Measurements from ENCODE around the gene PNKP.

The PNKP gene

DNA sequence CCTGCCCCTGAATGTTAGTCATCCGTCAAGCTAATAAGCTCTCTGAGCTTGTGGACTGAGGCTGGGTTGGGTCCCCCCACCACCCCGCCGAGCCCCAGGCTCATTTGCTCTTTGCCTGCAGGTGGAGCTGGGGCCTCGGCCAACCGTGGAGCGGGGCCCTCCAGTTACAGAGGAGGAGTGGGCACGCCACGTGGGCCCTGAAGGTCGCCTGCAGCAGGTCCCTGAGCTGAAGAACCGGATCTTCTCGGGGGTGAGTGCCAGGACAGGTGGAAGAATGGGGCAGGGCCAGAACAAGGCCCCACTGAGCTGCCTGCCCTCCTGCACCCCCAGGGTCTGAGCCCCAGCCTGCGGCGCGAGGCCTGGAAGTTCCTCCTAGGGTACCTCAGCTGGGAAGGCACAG, 15.3 kb upstream of the PNKP start:
- Histone ChIP-seq H3K9me3 (ENCODE audit: control insufficient read depth in 5 of 5, low read length in 5 of 5) (no peaks in the 10 kb centered on the region), H3K4me1 (ENCODE audit: control insufficient read depth in 5 of 5, insufficient read depth in 5 of 5, low read length in 5 of 5) (peaks cover 0 to 22% (median 14%) of the 10 kb centered on the region in 5 donors), H3K27me3 (ENCODE audit: control insufficient read depth in 5 of 5, insufficient read depth in 4 of 5, low read length in 5 of 5) (no peaks in the 10 kb centered on the region), H3K36me3 (ENCODE audit: control insufficient read depth in 5 of 5, insufficient read depth in 5 of 5, low read length in 5 of 5) (peaks cover 0 to 85% (median 72%) of the 10 kb centered on the region in 5 donors), H3K4me3 (ENCODE audit: low read depth in 1 of 5, low read length in 5 of 5) (no peak overlapping the region), H3K27ac (ENCODE audit: low read depth, low read length) (no peak overlapping the region), H3K9ac (ENCODE audit: low read length in 5 of 5) (no peak overlapping the region)

DNA sequence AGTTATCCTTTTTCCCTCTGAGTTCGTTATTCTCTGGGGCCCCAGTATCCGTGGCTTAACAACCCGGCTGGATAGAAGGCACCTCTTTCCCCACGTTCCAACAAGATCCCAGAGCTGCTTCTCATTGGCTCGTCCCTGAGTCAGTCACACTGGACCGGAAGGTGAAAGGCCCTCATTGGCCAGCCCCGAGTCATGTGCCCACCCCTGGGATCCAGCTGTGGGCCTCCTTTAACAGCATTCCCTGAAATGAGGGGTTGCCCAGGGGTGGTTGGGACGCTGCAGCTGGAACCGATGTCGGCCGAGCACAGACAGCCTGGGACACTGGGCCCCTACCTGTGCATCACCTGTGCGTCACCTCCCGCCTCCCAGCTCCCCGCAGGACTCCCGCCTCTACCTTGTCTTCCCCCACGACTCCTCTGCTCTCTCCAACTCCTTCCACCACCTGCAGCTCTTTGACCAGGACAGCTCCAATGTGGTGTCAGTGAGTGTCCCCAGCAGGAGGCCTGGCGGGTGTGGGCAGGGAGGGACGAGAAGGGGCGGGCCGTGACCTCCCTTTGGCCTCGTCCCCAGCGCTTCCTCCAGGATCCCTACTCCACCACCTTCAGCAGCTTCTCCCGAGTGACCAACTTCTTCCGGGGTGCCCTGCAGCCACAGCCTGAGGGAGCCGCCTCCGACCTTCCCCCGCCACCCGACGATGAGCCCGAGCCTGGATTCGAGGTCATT, 14.5 kb upstream of the PNKP start:
- H3K4me3 ChIP-seq (ENCODE audit: low read depth in 1 of 5, low read length in 5 of 5): no peak overlapping the region
- peaks cover 0 to 77% (median 72%) of the 10 kb centered on the region in 5 donors for H3K36me3 ChIP-seq (ENCODE audit: control insufficient read depth in 5 of 5, insufficient read depth in 5 of 5, low read length in 5 of 5)
- H3K27me3 ChIP-seq (ENCODE audit: control insufficient read depth in 5 of 5, insufficient read depth in 4 of 5, low read length in 5 of 5): no peaks in the 10 kb centered on the region
- H3K27ac ChIP-seq (ENCODE audit: low read depth, low read length): no peak overlapping the region
- H3K4me1 ChIP-seq (ENCODE audit: control insufficient read depth in 5 of 5, insufficient read depth in 5 of 5, low read length in 5 of 5): peaks cover 3 to 15% (median 12%) of the 10 kb centered on the region in 5 donors
- H3K9ac ChIP-seq (ENCODE audit: low read length in 5 of 5): no peak overlapping the region
- no peaks in the 10 kb centered on the region for H3K9me3 ChIP-seq (ENCODE audit: control insufficient read depth in 5 of 5, low read length in 5 of 5)

DNA sequence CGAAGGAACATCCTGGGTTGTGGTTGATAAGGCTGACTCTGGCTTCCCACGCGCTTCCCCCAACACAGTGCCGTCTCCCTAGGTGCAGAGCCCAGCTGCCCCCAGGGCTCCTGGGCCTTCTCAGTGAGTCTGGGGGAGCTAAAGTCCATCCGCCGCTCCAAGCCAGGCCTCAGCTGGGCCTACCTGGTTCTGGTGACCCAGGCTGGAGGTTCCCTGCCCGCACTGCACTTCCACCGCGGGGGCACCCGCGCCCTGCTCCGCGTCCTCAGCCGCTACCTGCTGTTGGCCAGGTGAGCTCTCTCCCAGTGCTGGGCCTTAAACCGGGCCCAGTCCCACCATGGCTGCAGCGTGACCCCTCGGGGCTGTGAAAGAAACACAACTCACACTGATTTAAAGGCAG, 13.8 kb upstream of the PNKP start:
- no peaks in the 10 kb centered on the region for H3K27me3 ChIP-seq (ENCODE audit: control insufficient read depth in 5 of 5, insufficient read depth in 4 of 5, low read length in 5 of 5)
- H3K4me1 ChIP-seq (ENCODE audit: control insufficient read depth in 5 of 5, insufficient read depth in 5 of 5, low read length in 5 of 5): peaks cover 3 to 15% (median 12%) of the 10 kb centered on the region in 5 donors
- no peak overlapping the region for H3K9ac ChIP-seq (ENCODE audit: low read length in 5 of 5)
- H3K9me3 ChIP-seq (ENCODE audit: control insufficient read depth in 5 of 5, low read length in 5 of 5): no peaks in the 10 kb centered on the region
- no peak overlapping the region for H3K27ac ChIP-seq (ENCODE audit: low read depth, low read length)
- H3K4me3 ChIP-seq (ENCODE audit: low read depth in 1 of 5, low read length in 5 of 5): no peak overlapping the region
- peaks cover 0 to 73% (median 66%) of the 10 kb centered on the region in 5 donors for H3K36me3 ChIP-seq (ENCODE audit: control insufficient read depth in 5 of 5, insufficient read depth in 5 of 5, low read length in 5 of 5)

DNA sequence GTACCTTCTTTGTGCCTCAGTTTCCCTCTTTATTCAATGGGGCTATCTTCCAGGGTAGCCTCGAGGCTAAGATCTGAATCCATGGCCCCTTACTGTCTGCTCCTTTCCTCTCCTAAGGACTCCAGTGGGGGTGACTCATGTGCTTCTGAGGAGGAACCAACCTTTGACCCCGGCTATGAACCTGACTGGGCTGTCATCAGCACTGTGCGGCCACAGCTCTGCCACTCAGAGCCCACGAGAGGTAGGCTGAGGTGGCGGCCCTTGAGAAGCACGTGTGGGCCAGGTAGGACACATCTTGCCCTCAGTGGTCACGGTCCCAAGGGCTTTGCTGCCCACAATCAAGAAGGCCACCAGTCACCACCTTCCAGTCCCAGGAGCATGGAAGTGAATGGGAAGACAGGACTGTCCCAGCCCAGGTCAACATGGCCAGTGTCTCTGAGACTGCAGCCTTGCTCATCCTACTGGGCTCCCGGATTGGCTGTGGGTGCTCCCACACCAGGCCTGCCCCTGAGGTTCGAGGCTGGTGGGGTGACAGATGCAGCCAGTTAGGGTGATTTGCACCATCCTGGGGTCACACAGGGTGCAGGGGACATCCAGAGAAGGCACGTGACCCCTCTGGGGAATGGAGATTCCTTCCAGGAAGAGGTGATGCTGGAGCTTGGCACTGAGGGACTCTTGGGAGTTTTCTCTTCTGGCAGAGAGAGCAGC, 12.9 kb upstream of the PNKP start:
- Histone ChIP-seq H3K27me3 (ENCODE audit: control insufficient read depth in 5 of 5, insufficient read depth in 4 of 5, low read length in 5 of 5) (no peaks in the 10 kb centered on the region), H3K36me3 (ENCODE audit: control insufficient read depth in 5 of 5, insufficient read depth in 5 of 5, low read length in 5 of 5) (peaks cover 0 to 68% (median 63%) of the 10 kb centered on the region in 5 donors), H3K9ac (ENCODE audit: low read length in 5 of 5) (no peak overlapping the region), H3K27ac (ENCODE audit: low read depth, low read length) (no peak overlapping the region), H3K4me3 (ENCODE audit: low read depth in 1 of 5, low read length in 5 of 5) (no peak overlapping the region), H3K9me3 (ENCODE audit: control insufficient read depth in 5 of 5, low read length in 5 of 5) (no peaks in the 10 kb centered on the region), H3K4me1 (ENCODE audit: control insufficient read depth in 5 of 5, insufficient read depth in 5 of 5, low read length in 5 of 5) (peaks cover 3 to 22% (median 21%) of the 10 kb centered on the region in 5 donors)

DNA sequence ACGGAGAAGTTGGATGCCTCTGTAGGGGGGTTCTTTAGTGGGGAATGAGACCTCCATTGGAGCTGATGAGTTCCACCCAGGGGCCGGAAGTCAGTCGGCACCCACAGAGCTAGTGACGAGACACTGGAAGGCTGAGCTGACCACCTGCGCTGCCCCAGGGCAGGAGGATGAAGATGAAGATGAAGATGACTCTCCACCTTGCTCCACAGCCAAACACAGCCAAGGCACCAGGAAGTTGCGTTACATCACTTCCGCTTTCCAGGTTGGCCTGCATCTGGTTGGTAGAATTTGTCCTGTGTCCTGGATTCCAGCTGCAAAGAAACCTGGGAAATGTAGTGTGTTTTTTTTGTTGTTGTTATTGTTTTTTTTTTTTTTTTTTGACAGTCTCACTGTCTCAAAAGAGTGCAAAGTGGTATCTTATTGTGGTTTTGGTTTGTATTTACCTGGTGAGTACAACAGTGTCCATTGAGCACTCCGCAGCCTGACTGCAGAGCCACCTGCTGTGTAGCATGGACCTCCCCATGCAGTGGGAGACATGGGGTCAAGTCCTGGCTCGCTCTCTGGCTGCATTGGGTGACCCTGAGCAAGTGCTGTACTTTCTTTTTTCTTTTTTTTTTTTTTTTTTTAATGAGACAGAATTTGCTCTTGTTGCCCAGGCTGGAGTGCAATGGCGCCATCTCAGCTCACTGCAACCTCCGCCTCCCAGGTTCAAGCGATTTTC, 12.0 kb upstream of the PNKP start:
- no peak overlapping the region for H3K4me3 ChIP-seq (ENCODE audit: low read depth in 1 of 5, low read length in 5 of 5)
- peaks cover 0 to 63% (median 56%) of the 10 kb centered on the region in 5 donors for H3K36me3 ChIP-seq (ENCODE audit: control insufficient read depth in 5 of 5, insufficient read depth in 5 of 5, low read length in 5 of 5)
- no peak overlapping the region for H3K9ac ChIP-seq (ENCODE audit: low read length in 5 of 5)
- H3K27ac ChIP-seq (ENCODE audit: low read depth, low read length): no peak overlapping the region
- peaks cover 3 to 31% (median 27%) of the 10 kb centered on the region in 5 donors for H3K4me1 ChIP-seq (ENCODE audit: control insufficient read depth in 5 of 5, insufficient read depth in 5 of 5, low read length in 5 of 5)
- H3K9me3 ChIP-seq (ENCODE audit: control insufficient read depth in 5 of 5, low read length in 5 of 5): no peaks in the 10 kb centered on the region
- no peaks in the 10 kb centered on the region for H3K27me3 ChIP-seq (ENCODE audit: control insufficient read depth in 5 of 5, insufficient read depth in 4 of 5, low read length in 5 of 5)

DNA sequence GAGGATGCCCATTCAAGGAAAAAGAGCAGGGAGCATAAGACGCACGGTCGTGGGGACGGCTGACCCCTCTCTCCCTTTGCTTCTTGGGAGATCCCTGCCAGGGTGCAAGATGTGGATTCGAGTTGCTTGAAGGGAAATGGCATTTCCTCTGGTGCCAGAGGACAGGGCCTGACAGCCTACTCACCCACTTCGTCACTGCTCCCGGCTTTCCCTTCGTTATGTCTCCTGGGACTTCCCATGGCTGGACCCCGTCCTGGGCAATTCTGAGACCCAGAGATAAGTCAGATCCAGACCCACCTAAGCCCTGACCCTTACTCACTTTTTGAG, 11.3 kb upstream of the PNKP start:
- Histone ChIP-seq H3K27me3 (ENCODE audit: control insufficient read depth in 5 of 5, insufficient read depth in 4 of 5, low read length in 5 of 5) (no peaks in the 10 kb centered on the region), H3K4me3 (ENCODE audit: low read depth in 1 of 5, low read length in 5 of 5) (peak overlapping the region; percentile 60 to 100 (median 86)), H3K36me3 (ENCODE audit: control insufficient read depth in 5 of 5, insufficient read depth in 5 of 5, low read length in 5 of 5) (peaks cover 0 to 62% (median 51%) of the 10 kb centered on the region in 5 donors), H3K9me3 (ENCODE audit: control insufficient read depth in 5 of 5, low read length in 5 of 5) (no peaks in the 10 kb centered on the region), H3K27ac (ENCODE audit: low read depth, low read length) (peak overlapping the region; percentile 99), H3K9ac (ENCODE audit: low read length in 5 of 5) (peak overlapping the region in 2 of 5 donors; percentile 17 to 74), H3K4me1 (ENCODE audit: control insufficient read depth in 5 of 5, insufficient read depth in 5 of 5, low read length in 5 of 5) (peaks cover 3 to 36% (median 27%) of the 10 kb centered on the region in 5 donors)

DNA sequence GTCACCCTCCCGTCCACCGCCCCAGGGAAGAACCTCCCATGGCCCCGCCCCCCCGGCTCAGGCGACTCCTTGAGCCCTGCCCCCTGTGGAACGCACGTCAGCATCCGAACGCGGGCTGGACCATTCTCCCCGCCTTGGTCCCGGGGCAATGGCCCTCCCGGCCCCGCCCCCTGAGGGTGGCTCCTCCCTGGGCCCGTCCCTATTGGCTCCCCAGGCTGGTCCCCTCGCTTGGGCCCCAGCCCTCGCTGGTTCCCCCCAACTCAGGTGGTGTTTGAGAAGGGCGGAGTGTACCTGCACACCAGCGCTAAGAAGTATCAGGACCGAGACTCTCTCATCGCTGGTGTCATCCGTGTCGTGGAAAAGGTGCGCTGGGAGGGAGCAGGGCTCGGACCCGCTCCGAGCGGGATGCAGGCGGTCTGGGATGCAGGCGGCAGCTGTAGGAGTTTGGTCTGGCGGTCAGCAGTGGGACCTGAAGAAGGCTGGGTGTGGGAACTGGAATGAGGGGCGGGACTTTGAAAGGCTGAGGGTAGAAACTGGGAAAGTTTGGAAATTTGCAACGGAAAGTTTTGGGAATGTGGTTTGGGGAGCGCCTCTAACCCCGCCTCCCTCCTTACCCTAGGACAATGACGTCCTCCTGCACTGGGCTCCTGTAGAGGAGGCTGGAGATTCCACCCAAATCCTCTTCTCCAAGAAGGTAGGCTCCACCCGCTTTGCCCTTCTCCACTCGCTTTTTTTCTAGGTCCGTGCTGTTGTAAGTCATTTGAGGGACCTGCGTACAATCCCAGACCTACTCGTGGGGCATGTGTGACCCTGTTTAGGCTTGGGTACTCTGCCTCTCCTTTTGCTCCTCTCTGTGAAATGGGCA, 10.7 kb upstream of the PNKP start:
- Histone ChIP-seq H3K4me3 (ENCODE audit: low read depth in 1 of 5, low read length in 5 of 5) (peak overlapping the region; percentile 68 to 100 (median 95)), H3K9me3 (ENCODE audit: control insufficient read depth in 5 of 5, low read length in 5 of 5) (no peaks in the 10 kb centered on the region), H3K36me3 (ENCODE audit: control insufficient read depth in 5 of 5, insufficient read depth in 5 of 5, low read length in 5 of 5) (peaks cover 0 to 56% (median 45%) of the 10 kb centered on the region in 5 donors), H3K4me1 (ENCODE audit: control insufficient read depth in 5 of 5, insufficient read depth in 5 of 5, low read length in 5 of 5) (peaks cover 3 to 36% (median 27%) of the 10 kb centered on the region in 5 donors), H3K27me3 (ENCODE audit: control insufficient read depth in 5 of 5, insufficient read depth in 4 of 5, low read length in 5 of 5) (no peaks in the 10 kb centered on the region), H3K27ac (ENCODE audit: low read depth, low read length) (peak overlapping the region; percentile 99), H3K9ac (ENCODE audit: low read length in 5 of 5) (peak overlapping the region in 4 of 5 donors; percentile 91 to 100 (median 94))

DNA sequence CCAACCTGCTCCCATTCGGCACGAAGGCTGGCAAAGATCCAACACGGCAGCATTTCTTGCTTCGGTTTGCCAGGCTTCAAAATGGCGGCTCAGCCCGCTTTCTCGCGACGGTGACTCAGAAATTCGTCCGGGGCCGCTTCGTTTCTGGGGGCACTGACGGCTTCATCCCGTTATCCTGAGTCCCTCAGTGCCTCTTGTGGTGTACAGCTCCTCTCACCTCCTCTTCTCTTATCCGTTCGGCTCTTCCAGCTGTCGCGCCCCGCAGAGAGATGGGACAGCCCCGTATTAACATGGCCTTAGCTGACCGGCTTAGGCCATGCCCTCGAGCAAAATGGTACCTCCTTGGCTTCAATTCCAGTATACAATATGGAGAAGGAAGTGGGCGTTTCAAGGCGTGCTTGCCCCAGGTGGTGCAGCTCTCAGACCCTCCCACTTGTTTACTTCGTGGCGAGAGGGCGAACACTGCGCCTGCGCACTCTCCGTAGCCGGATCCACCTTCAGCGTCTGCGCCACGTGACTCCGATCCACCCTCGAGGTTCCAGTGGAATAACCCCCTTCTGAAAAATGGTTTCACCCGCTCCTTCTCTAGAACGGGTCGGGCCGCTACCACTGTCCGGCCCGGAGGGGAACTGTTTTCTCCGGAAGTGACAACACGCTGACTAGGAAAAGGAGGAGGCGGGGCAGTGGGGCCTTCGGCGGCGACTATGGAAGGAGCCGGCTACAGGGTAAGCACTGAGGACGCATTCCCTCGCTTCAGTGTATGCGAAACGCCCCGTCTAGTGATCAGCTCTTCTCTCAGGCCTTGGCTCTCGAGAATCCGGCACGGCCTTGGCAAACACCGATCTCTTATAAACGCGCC, 9.9 kb upstream of the PNKP start, which contains the start of the genes AKT1S1 and TBC1D17:
Gene AKT1S1 (minus strand): TSS at position 336 of the 859 bp plus-strand sequence. CDS start 4,060 bp downstream, outside the sequence.
Gene TBC1D17 (plus strand): TSS at position 683 of the 859 bp plus-strand sequence. CDS start 22 bp downstream, at position 705.
- peak within 1 kb of the TSS; percentile 99 for H3K27ac ChIP-seq (ENCODE audit: low read depth, low read length)
- H3K9ac ChIP-seq (ENCODE audit: low read length in 5 of 5): peak within 1 kb of the TSS; percentile 92 to 100 (median 97)
- no peaks in the 10 kb centered on the region for H3K9me3 ChIP-seq (ENCODE audit: control insufficient read depth in 5 of 5, low read length in 5 of 5)
- H3K36me3 ChIP-seq (ENCODE audit: control insufficient read depth in 5 of 5, insufficient read depth in 5 of 5, low read length in 5 of 5): peaks cover 0 to 52% (median 36%) of the 10 kb centered on the region in 5 donors
- peak within 1 kb of the TSS; percentile 86 to 100 (median 98) for H3K4me3 ChIP-seq (ENCODE audit: low read depth in 1 of 5, low read length in 5 of 5)
- no peaks in the 10 kb centered on the region for H3K27me3 ChIP-seq (ENCODE audit: control insufficient read depth in 5 of 5, insufficient read depth in 4 of 5, low read length in 5 of 5)
- peaks cover 3 to 36% (median 28%) of the 10 kb centered on the region in 5 donors for H3K4me1 ChIP-seq (ENCODE audit: control insufficient read depth in 5 of 5, insufficient read depth in 5 of 5, low read length in 5 of 5)
